Measurements from ENCODE around the gene MORN1.

DNA sequence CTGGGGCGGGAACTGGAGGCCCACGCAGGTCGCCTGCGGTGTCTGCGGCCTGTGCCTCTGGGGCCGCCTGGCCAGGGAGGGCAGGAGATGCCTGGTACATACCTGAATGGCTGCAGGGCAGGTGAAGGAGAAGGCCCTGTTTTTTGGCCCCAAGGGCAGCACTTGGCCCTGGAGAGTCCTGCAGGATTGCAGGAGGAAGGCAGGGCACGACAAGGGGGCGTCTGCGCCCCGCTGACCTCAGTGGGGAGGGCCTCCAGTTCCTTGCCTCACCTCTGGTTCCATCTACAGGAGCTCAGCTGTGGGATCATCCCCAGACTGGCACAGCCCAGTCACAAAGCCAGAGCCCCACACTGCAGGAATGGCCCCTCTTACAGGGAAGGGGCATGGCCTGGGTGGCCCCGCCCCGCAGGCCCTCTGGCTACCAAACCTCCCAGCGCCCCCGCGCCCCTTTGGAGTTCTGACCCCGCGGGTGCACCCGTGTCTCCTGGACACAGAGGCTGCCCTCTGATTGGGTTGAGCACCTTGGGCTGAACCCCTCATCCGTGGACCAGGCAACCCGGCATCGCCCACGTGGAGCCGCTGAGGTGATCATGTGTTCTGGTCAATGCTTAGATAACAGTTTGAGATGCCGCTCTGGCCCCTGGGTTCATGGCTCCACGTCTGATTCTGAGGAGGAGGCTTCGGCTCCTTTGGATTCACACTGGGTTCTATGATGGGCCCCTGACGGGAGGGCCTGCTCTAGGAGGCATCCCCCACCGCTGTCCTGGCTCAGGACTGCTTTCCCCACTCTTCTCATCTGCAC is 22.3 kb upstream of the MORN1 start:
- TF ChIP-seq, protein P1, sequence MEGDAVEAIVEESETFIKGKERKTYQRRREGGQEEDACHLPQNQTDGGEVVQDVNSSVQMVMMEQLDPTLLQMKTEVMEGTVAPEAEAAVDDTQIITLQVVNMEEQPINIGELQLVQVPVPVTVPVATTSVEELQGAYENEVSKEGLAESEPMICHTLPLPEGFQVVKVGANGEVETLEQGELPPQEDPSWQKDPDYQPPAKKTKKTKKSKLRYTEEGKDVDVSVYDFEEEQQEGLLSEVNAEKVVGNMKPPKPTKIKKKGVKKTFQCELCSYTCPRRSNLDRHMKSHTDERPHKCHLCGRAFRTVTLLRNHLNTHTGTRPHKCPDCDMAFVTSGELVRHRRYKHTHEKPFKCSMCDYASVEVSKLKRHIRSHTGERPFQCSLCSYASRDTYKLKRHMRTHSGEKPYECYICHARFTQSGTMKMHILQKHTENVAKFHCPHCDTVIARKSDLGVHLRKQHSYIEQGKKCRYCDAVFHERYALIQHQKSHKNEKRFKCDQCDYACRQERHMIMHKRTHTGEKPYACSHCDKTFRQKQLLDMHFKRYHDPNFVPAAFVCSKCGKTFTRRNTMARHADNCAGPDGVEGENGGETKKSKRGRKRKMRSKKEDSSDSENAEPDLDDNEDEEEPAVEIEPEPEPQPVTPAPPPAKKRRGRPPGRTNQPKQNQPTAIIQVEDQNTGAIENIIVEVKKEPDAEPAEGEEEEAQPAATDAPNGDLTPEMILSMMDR (IDR thresholded peaks at IDR 0.05; ENCODE audit: low read depth, low read length) = no peak
- no peak for TF ChIP-seq EZH2phosphoT487 (IDR thresholded peaks at IDR 0.05; ENCODE audit: low read depth)

Data from OCI-LY3 (cell line).